GM23248 (cell line): ENCODE data around the gene RAD51B.

Experiments used
- EZH2 ChIP-seq: fragments of 200-600 bp; sonication (generic); IDR thresholded peaks from 2 replicates; pipeline ENCODE4 v1.6.1; 2018; ENCODE audit warnings: antibody characterized with exemption, mild to moderate bottlenecking; ENCODE audit not compliant: insufficient read depth, poor library complexity, severe bottlenecking
- EZH2phosphoT487 ChIP-seq: fragments of 200-600 bp; sonication (generic); IDR thresholded peaks from 2 replicates; pipeline ENCODE4 v1.6.1; 2018; ENCODE audit warnings: antibody characterized with exemption, moderate library complexity, mild to moderate bottlenecking, low read depth; ENCODE audit not compliant: insufficient read depth

DNA sequence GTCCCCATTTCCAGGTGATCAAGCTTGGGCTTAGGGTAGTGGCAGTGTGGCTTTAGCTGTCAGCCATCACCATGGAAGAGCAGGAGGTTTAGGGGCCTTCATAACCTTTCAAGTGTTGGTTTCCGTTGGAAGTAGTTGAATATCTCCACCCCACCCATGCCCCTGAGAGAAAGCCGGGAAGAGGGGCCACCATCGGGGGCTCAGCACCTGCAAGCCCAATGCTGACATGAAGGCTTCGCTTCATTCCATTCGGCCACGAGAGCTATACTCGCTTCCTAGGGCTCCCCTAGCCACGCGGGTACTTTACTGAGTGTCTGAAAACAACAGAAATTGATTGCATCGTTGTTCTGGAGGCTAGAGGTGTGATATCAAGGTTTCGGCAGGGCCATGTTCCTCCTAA, 738.5 kb downstream of the RAD51B start:
- TF ChIP-seq EZH2 = no peak
- no peak for TF ChIP-seq EZH2phosphoT487
